GM20431 (cell line): Measurements from ENCODE around the gene CHCHD3.
"Not testable (repeated sequence)": the region's sequence is repeated elsewhere in the genome, so short reads cannot be mapped to it uniquely, and the experiment has no call there.

Experiments
- in situ Hi-C: fragments of 300-500 bp; cut with MseI, MboI; formaldehyde crosslinking; loops from one replicate; pipeline ENCODE4 v1.15.0; 2020; ENCODE audit warnings: low sequenced_read_pairs; ENCODE audit not compliant: unreplicated experiment

CHCHD3 gene

DNA sequence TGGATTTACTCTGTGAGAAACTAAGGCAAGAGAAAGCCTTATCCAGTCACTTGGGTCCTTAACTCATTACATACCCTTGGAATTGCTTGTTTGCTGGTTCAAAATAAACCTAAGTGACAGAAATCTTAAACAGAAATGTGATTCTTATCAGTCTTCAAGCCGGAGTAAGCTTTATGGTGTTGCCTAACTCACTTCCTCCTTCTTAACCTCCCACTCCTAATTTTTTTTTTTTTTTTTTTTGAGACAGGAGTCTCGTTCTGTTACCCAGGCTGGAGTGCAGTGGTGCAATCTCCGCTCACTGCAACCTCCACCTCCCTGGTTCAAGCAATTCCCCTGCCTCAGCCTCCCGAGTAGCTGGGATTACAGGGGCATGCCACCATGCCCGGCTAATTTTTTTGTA lies 151.9 kb downstream of the CHCHD3 start:
- in situ Hi-C loops, result not testable (repeated sequence)

DNA sequence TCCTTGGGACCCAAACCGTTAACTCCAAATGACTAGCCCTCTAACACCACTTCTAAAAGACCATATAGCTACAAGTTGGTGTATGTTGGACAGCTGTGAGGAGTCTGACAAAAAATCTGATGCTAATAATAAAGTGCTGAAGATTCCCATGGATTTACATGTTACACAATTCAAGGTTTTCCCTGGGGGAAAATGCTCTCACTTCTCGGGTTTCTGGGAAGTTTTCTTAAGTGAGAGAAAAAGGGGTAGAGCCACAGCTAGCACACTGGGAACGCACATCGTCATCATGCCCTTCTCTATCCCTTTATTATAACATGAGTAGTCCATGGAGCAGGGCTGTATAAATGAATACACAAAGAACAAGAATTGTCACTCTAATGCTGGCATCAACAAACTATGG lies 162.1 kb downstream of the CHCHD3 start:
- in situ Hi-C loops, result no loop called here

DNA sequence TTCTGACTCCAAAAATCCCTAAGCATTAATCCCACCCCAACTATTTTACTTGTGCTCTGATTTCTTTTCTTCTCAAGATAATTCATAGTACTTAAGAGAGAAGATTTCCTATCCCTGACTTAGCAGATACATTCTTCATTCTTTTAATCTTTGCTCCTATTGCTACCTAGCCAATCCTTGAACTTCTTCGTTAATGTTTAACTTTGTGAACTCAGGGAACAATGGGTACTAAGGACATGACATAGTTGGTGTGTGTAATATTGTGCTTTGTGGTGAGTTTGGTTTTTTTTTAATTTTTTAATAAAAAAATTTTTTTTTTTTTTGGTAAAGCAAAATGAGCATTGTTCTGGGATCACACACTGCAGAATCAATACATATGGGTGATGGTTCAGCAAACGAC lies 166.2 kb downstream of the CHCHD3 start:
- in situ Hi-C loops, result no loop called here

DNA sequence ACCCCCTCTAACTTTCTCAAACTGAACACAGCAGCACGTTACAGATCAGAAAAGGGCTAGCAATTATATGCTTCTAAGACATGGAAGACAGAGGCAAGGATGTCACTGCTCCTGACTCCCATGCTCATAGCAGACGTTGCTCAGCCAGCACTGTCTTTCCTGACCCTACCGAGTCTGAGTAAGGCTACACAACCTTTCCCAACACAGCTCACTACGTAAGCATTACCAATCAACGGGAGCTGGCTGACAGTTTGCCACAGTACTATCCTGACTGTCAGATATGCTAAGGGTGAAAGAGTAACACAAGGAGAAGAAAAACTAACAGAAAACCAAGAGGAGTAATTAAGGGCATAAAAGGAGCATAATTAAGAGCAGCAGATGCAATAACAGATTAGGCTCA lies 171.2 kb downstream of the CHCHD3 start:
- in situ Hi-C loops, result no loop called here

DNA sequence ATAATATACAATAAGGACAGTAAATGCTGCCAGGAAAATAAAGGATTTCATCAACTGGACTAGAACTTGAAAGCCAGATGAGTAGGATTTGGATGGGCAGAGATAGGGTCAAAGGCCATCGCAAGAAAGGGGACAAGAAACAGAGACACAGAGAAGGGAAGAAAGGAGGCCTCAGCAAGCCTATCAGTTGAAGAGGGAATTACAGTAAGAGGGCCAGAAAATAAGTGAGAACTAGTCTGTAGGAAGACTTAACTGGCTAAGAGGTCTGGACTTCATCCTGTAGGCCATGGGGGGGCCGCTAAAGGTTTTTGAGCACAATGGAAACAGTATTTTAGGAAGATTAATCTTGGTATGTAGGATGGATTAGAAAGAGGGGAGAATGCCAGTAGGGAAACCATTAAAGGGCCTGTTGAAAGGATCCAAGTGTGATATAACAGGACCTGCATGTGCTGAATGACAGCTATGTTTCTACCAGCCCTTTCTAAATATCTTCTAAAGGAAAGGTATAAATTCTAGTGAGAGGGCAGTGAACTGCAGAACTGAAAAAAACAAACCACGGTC lies 174.4 kb downstream of the CHCHD3 start:
- in situ Hi-C loops, result no loop called here

DNA sequence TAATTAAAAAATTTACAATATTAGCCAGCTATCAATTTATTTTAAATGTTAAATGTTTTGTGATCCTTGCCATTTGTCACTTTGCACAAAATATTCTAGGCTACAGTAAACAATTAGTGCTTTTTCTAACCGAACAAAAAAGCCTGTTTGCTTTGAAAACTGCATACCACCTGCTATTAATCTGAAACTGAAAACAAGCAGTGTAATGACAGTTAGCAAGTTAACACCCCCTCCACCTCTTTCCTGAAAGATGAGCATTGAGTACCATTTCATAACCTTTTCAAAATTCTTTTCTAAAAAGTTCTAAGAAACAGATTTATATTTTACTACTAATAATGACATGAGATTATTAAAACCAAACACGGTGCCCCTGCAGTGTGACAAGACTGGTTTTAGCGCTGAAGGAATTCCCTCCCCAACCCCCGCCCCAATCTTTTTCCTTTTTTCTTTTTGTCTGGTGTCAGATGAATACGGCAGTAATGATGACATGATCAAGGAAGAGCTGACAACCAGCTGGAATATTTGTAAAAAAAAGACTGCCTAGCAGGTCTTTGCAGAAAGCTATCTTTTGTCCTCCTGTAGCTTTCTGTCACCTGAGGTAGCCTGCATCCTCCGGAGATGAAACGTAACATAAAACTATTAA lies 175.6 kb downstream of the CHCHD3 start:
- in situ Hi-C loops, result no loop called here

DNA sequence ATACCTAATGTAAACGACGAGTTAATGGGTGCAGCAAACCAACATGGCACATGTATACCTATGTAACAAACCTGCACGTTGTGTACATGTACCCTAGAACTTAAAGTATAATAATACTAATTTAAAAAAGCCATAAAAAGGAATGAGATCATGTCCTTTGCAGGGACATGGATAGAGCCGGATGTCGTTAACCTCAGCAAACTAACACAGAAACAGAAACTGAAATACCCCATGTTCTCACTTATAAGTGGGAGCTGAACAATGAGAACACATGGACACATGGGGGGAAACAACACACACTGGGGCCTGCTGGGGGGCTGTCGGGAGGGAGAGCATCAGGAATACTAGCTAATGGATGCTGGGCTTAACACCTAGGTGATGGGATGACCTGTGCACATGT lies 176.8 kb downstream of the CHCHD3 start:
- in situ Hi-C loops, result not testable (repeated sequence)

DNA sequence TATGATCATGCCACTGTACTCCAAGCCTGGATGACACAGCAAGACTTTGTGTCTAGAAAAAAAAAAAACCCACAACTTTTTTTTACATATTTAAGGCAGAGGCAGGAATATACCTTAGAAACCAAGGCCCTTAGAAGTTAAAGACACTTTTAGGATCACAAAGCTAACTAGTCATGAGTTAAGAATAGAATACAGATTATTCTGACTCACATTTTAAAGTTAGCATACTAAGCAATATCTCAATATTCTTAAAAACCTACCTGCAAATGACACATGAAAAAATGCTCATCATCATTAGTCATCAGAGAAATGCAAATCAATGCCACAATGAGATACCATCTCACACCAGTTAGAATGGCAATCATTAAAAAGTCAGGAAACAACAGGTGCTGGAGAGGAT lies 177.7 kb downstream of the CHCHD3 start:
- in situ Hi-C loops, result no loop called here

DNA sequence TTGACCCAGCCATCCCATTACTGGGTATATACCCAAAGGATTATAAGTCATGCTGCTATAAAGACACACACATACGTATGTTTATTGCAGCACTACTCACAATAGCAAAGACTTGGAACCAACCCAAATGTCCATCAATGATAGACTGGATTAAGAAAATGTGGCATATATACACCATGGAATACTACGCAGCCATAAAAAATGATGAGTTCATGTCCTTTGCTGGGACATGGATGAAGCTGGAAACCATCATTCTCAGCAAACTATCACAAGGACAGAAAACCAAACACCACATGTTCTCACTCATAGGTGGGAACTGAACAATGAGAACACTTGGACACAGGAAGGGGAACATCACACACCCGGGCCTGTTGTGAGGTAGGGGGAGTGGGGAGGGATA lies 179.6 kb downstream of the CHCHD3 start:
- in situ Hi-C loops, result not testable (repeated sequence)

DNA sequence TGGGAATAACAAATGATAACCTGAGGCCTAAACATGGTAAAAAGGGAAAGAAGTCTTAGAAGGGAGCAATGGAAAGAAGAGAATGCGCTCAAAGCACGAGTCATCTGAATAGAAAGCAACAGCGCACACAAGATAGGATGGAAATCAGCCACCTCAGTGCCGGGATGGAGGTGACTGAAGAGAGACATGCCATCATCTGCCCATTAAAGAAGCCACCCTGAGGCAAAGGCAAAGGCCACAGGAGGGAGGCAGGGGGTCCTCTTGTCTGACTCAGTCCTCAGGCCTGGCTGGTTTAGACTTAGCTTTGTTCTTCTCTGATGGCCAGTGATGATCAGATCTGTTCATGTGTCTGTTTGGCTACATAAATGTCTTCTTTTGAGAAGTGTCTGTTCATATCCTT lies 180.6 kb downstream of the CHCHD3 start:
- in situ Hi-C loops, result no loop called here

DNA sequence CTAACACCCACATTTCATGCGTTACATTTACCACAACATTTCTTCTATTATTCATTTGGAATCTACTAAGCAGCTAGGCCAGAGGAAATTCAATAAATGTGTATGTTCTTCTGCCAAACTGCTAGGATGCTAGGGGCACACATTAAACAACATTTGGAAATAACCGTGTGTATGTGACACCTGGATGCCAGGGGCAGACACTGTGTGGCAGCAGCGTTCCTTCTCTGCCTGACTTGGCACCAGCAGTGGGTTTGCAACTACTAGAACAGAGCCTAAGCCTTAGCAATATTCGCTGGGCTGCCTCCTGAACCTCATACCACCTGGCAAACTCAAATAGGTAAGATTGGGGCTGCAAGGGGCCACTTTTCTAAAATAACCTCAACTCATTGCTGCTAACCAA lies 182.1 kb downstream of the CHCHD3 start:
- in situ Hi-C loops, result no loop called here

DNA sequence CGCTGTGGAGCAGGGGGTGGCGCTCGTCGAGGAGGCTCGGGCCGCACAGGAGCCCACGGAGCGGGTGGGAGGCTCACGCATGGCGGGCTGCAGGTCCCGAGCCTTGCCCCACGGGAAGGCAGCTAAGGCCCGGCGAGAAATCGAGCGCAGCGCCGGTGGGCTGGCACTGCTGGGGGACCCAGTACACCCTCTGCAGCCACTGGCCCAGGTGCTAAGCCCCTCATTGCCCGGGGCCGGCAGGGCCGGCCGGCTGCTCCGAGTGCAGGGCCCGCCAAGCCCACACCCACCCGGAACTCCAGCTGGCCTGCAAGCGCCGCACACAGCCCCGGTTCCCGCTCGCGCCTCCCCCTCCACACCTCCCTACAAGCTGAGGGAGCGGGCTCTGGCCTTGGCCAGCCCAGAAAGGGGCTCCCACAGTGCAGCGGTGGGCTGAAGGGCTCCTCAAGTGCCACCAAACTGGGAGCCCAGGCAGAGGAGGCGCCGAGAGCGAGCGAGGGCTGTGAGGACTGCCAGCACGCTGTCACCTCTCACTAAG lies 183.2 kb downstream of the CHCHD3 start:
- in situ Hi-C loops, result not testable (repeated sequence)

DNA sequence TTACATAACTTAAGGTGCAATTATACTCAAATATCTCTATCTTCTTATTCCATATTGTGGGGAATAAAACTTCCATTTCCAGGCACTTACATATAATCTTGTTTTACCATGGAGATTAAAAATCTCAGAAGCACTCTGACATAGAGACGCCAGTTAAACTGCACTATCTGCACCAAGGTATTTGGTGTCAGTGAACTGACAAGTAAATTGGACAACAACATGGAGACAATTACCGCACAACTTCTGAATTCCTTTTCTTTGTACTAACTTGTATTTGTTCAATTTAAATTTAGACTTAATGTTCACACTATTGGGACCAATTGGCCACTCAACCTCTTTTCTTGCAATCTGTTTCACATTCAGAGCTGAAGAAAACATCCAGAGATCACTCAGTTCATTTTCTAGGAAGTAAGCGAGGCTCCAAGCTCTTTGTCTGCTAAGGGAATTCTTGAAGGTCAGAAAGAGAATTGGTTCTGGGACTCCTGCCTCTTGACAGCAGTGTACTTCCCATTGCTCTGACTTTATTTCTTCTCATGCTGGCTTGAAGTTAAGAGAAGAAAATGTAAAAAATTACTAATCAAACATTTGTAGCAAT lies 184.7 kb downstream of the CHCHD3 start:
- in situ Hi-C loops, result no loop called here

DNA sequence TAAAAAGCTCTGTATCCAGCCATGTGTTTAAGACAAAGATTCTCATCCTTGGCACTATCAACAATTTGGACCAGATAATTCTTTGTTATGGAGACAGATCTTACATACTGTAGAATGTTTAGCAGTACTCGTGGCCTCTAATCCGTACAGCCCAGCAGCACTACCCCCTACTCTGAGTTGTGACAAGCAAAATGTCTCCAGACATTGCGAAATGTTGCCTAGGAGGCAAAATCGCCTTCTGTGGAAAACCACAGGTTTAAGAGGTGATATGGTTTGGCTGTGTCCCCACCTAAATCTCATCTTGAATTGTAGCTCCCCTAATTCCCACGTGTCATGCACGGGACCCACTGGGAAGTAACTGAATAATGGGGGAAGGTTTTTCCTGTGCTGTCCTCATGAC lies 186.7 kb downstream of the CHCHD3 start:
- in situ Hi-C loops, result no loop called here

DNA sequence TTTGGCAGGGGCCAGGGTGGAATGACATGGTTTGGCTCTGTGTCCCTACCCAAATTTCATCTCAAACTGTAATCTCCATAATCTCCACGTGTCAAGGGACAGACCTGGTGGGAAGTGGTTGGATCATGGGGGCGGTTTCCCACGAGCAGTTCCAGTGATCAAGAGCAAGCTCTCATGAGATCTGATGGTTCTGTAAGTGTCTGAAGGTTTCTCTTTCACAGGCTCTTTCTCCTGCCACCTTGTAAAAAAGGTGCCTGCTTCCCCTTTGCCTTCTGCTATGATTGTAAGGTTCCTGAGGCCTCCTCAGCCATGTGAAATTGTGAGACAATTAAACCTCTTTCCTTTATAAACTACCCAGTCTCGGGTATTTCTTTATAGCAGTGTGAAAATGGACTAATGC lies 188.3 kb downstream of the CHCHD3 start:
- in situ Hi-C loops, result no loop called here

DNA sequence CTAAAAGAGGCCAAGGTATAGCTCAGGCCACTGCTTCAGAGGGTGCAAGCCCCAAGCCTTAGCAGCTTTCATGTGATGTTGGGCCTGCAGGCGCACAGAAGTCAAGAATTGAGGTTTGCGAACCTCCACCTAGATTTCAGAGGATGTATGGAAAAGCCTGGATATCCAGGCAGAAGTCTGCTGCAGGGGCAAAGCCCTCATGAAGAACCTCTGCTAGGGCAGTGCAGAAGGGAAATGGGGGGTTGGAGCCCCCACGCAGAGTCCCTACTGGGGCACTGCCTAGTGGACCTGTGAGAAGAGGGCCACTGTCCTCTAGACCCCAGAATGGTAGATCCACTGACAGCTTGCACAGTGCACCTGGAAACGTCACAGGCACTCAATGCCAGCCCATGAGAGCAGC lies 189.1 kb downstream of the CHCHD3 start:
- in situ Hi-C loops, result not testable (repeated sequence)

DNA sequence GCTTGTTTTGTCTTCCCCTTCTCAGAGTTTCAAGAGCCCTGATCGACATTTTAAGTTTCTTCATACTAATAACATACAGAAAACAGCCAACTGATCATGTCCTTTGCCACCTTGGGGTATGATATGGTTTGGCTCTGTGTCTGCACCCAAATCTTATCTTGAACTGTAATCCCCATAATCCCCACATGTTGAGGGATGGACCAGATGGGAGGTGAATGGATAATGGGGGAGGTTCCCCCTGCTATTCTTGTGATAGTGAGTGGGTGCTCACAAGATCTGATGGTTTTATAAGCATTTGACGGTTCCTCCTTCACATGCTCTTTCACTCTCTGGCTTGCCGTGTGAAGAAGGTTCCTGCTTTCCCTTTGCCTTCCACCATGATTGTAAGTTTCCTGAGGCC lies 190.3 kb downstream of the CHCHD3 start:
- in situ Hi-C loops, result no loop called here

DNA sequence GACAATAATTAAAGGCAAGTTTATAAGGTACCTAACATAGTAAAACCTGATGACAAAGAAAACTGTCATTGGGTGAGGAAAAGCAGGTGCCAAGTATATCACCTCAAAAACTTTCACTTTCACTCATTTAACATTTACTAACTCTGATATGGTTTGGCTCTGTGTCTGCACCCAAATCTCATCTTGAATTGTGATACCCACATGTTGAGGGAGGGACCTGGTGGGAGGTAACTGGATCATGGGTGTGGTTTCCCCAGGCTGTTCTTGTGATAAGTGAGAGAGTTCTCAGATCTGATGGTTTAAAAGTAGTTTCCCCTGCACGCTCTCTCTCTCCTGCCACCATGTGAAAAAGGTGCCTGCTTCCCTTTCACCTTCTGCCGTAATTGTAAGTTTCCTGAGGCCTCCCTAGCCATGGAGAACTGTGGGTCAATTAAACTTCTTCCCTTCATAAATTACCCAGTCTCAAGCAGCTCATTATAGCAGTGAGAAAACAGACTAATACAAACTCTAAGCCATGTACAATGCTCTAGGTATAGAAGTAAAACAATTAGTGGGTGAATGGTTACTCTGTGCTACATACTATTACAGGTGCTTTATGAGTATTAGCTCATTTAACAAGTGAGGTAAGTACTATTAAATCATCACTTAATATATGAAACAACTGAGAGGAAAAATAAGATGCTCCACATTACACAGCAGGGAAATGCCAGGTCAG lies 199.0 kb downstream of the CHCHD3 start:
- in situ Hi-C loops, result no loop called here

DNA sequence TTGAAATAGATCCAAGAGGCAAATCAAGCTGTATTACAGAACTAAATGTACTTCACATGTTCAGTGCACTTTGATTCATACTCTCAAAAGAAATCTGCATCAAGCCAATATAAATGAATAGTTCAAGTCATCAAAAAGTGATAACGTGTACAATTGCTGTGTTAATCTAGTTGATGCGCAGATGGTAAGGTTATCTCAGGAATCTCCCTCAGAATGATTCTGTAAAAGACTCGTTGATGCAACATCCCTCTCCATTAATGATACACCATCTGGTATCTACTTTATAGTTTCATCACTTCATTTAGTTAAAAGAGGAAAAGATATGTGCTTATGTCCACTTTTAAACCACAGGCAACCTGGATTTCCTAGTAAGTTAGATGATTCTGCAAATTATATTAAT lies 200.6 kb downstream of the CHCHD3 start:
- in situ Hi-C loops, result no loop called here

DNA sequence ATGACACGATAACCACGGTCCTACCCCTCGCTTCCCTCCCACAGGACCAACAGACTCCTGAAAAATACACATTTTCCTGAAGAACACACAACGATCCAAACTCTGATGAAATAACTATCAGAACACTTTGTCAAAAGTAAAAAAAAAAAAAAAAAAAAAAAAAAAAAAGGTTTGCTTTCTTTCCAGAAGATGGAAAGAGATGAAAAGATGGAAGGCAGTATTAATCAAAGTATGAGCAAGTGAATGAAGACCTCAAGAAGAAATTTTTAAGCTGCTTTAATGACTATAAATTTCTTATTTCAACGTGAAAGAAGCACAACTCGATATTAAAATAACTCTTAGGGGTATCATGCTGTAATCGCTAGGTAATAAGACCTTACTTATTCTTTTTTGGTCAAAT lies 202.3 kb downstream of the CHCHD3 start:
- in situ Hi-C loops, result no loop called here
